Breast epithelium (tissue), 4 donors: ENCODE data around the gene STK17A. TPM values are rescaled to one million over a fixed set of nuclear protein-coding genes. Genes with fewer than 3 reads are reported as not detected.

Experiments used
- DNase-seq, 2 donors: peaks; one replicate each; pipeline ENCODE4 v3.0.0-alpha.2; 2019; ENCODE audit warnings: low spot score in 2 of 2
- H3K27ac ChIP-seq, 2 donors: fragments of 200-600 bp; sonication (generic) in 1 of 2; one replicate each; pipeline ENCODE4 v1.5.1; 2016 to 2019; ENCODE audit warnings: mild to moderate bottlenecking in 1 of 2
- H3K27me3 ChIP-seq, 2 donors: fragments of 200-600 bp; sonication (generic) in 1 of 2; one replicate each; pipeline versions ENCODE4 v1.5.1 to v1.6.0; 2017 to 2019; ENCODE audit warnings: control low read depth in 1 of 2, mild to moderate bottlenecking in 1 of 2
- H3K36me3 ChIP-seq: fragments of 200-600 bp; one replicate; pipeline ENCODE4 v1.5.1; 2019
- H3K4me1 ChIP-seq, 2 donors: fragments of 200-600 bp; sonication (generic); one replicate each; pipeline ENCODE4 v1.5.1; 2016 to 2019; ENCODE audit warnings: control low read depth in 1 of 2
- H3K4me3 ChIP-seq, 3 donors: fragments of 200-600 bp; sonication (generic); 1 replicate in 2 of 3; 2 replicates in 1 of 3; pipeline ENCODE4 v1.5.1; 2016 to 2019; ENCODE audit warnings: mild to moderate bottlenecking in 3 of 3, moderate library complexity in 2 of 3
- H3K9me3 ChIP-seq, 2 donors: fragments of 200-600 bp; sonication (generic) in 1 of 2; one replicate each; pipeline ENCODE4 v1.5.1; 2016 to 2019; ENCODE audit warnings: control low read depth in 1 of 2
- POLR2A ChIP-seq: fragments of 450-650 bp; IDR thresholded peaks from one replicate; pipeline ENCODE4 v1.6.1; 2016; ENCODE audit warnings: antibody characterized with exemption, mild to moderate bottlenecking, moderate library complexity
- POLR2AphosphoS5 ChIP-seq, 3 donors: sonication (generic); formaldehyde crosslinking; IDR thresholded peaks; one replicate each; pipeline ENCODE4 v1.6.1; 2017; ENCODE audit warnings: antibody characterized with exemption in 3 of 3
- intact Hi-C: fragments of 100-400 bp; cut with DNase I; formaldehyde crosslinking; loops from one replicate; pipeline ENCODE4 v1.15.1; 2023; ENCODE audit warnings: low total_unique reads
- total RNA-seq, 3 donors: library from RNA; depleted of rRNA; stranded (reverse); fragments of >200 nt; gene quantifications; one replicate each; pipeline ENCODE4 v1.1.0, GENCODE V29; 2016
- TF ChIP-seq, protein P1 (sequence below), 3 donors: fragments of 450-650 bp; IDR thresholded peaks; one replicate each; pipeline ENCODE4 v1.5.1; 2016 to 2017; ENCODE audit warnings: antibody characterized with exemption in 3 of 3, mild to moderate bottlenecking in 3 of 3, moderate library complexity in 3 of 3

Gene STK17A
- total RNA-seq, 3 donors from 2014 or later = 13.3 to 24.3 (median 24.1) TPM

DNA sequence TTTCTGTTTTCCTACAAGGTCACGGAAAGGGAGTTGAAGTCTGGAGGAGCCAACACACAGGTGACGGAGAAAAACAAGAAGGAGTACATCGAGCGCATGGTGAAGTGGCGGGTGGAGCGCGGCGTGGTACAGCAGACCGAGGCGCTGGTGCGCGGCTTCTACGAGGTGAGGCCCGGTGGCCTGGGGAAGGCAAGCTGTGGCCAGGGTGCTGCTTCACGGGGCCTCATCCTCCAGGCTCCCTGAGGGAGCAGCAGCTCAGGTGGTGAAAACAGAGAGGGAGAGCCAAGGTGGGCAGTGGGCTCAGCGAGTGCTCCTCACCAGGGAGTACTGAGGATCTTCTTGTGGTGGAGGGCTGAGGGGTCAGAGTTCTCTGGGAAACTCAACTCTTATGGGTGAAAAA lies 32.5 kb upstream of the STK17A start:
- Histone ChIP-seq H3K4me1 (no peaks in the 10 kb centered on the region), H3K27ac (no peak overlapping the region), H3K27me3 (no peaks in the 10 kb centered on the region), H3K36me3 (no peaks in the 10 kb centered on the region), H3K9me3 (peaks cover 6% of the 10 kb centered on the region in 2 donors), H3K4me3 (no peak overlapping the region)
- intact Hi-C loops = no loop called here
- TF ChIP-seq POLR2A (no peak), POLR2AphosphoS5 (IDR thresholded peaks at IDR 0.05) (no peak)
- TF ChIP-seq, protein P1, sequence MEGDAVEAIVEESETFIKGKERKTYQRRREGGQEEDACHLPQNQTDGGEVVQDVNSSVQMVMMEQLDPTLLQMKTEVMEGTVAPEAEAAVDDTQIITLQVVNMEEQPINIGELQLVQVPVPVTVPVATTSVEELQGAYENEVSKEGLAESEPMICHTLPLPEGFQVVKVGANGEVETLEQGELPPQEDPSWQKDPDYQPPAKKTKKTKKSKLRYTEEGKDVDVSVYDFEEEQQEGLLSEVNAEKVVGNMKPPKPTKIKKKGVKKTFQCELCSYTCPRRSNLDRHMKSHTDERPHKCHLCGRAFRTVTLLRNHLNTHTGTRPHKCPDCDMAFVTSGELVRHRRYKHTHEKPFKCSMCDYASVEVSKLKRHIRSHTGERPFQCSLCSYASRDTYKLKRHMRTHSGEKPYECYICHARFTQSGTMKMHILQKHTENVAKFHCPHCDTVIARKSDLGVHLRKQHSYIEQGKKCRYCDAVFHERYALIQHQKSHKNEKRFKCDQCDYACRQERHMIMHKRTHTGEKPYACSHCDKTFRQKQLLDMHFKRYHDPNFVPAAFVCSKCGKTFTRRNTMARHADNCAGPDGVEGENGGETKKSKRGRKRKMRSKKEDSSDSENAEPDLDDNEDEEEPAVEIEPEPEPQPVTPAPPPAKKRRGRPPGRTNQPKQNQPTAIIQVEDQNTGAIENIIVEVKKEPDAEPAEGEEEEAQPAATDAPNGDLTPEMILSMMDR (IDR thresholded peaks at IDR 0.05) = no peak
- DNase-seq = no peak

DNA sequence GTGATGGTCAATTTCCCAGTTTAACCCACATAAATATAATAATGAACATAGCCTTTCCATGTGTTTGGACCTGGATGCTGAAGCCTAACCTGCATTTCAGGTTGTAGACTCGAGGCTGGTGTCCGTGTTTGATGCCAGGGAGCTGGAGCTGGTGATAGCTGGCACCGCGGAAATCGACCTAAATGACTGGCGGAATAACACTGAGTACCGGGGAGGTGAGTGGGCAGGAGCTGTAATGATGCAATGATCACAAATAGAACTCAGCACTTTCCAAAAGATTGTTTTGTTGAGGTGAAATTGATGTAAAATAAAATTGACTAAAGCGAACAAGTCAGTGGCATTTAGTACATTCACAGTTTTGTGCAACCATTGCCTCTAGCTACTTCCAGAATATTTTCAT lies 30.8 kb upstream of the STK17A start:
- no peaks in the 10 kb centered on the region for H3K36me3 ChIP-seq
- no peaks in the 10 kb centered on the region for H3K4me1 ChIP-seq
- TF ChIP-seq, protein P1 (IDR thresholded peaks at IDR 0.05) = no peak
- TF ChIP-seq POLR2AphosphoS5 (IDR thresholded peaks at IDR 0.05) (no peak), POLR2A (no peak)
- H3K27me3 ChIP-seq = no peaks in the 10 kb centered on the region
- H3K9me3 ChIP-seq = peaks cover 3 to 5% of the 10 kb centered on the region in 2 donors
- DNase-seq = no peak
- no peak overlapping the region for H3K27ac ChIP-seq
- intact Hi-C loops = no loop called here
- no peak overlapping the region for H3K4me3 ChIP-seq

DNA sequence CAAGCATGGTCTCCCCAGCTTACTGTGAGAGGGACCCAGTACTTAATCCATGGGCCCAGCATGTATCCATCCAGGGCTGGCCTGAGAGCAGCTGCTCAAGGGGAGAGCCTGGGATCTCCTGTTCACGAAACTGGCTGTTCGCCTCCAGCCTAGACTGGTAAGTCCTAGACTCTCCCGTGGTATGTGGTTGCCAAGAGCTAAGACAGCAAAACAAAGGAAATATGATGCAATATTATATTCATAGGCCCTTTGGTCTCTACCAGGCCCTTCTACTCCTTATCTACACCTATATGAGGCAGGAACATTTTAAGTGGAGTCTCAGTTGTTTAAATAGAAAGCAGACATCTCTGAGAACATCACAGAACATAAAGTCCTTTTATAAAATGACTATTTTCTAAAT lies 28.9 kb upstream of the STK17A start:
- Histone ChIP-seq H3K4me3 (no peak overlapping the region), H3K4me1 (no peaks in the 10 kb centered on the region), H3K27me3 (no peaks in the 10 kb centered on the region), H3K27ac (no peak overlapping the region), H3K36me3 (no peaks in the 10 kb centered on the region), H3K9me3 (no peaks in the 10 kb centered on the region)
- DNase-seq = no peak
- intact Hi-C loops = no loop called here
- TF ChIP-seq POLR2A = no peak
- no peak for TF ChIP-seq POLR2AphosphoS5 (IDR thresholded peaks at IDR 0.05)
- TF ChIP-seq, protein P1 (IDR thresholded peaks at IDR 0.05) = no peak

DNA sequence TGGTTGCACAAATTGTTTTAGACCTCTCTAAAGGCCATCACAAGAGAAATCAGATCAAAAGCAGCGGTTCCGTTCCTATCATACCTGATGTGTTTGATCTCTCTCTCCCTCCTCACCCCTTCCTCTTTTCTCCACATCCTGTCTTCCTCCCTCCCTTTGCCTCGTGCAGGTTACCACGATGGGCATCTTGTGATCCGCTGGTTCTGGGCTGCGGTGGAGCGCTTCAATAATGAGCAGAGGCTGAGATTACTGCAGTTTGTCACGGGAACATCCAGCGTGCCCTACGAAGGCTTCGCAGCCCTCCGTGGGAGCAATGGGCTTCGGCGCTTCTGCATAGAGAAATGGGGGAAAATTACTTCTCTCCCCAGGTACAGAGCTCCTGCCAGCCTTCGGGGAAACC lies 28.5 kb upstream of the STK17A start:
- H3K4me3 ChIP-seq = no peak overlapping the region
- H3K4me1 ChIP-seq = no peaks in the 10 kb centered on the region
- TF ChIP-seq, protein P1 (IDR thresholded peaks at IDR 0.05) = no peak
- TF ChIP-seq POLR2AphosphoS5 (IDR thresholded peaks at IDR 0.05) (no peak), POLR2A (no peak)
- no peak for DNase-seq
- intact Hi-C loops = no loop called here
- H3K27me3 ChIP-seq = no peaks in the 10 kb centered on the region
- H3K36me3 ChIP-seq = no peaks in the 10 kb centered on the region
- H3K27ac ChIP-seq = no peak overlapping the region
- H3K9me3 ChIP-seq = no peaks in the 10 kb centered on the region

DNA sequence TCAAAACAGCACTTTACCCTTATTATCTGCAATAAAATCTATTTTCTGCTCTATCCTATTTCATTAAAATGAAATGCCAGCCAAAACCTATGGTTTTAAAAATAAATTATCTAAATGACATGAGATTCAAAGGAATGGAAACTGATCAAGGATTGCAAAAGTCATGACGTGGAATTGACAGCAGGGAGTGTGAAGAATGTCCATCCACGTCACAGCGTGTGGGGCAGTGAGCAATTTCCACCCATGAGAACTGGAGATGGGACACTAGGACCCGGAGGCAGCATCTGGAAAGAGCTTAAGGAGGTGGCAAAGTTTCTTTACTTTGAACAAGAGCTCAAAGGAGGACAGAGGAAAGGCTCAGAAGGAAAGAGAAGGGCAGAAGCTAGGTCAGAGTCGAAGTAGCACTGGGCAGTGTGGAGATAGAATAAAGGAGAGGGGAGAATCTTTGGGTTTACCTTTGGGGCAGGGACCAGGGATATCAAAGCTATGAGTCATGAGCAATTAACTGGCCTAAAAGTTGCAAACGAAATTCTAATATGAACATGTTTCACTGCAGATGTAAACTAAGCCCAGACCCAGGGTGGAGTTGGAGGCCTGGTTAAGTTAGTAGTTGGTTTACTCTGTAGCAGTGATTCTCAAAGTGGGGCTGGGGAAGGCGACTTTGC lies 24.9 kb upstream of the STK17A start:
- intact Hi-C loops = no loop called here
- Histone ChIP-seq H3K4me3 (no peak overlapping the region), H3K27me3 (no peaks in the 10 kb centered on the region), H3K9me3 (no peaks in the 10 kb centered on the region), H3K36me3 (no peaks in the 10 kb centered on the region), H3K4me1 (no peaks in the 10 kb centered on the region), H3K27ac (no peak overlapping the region)
- no peak for TF ChIP-seq POLR2AphosphoS5 (IDR thresholded peaks at IDR 0.05)
- TF ChIP-seq POLR2A = no peak
- TF ChIP-seq, protein P1 (IDR thresholded peaks at IDR 0.05) = no peak
- no peak for DNase-seq
